ENCODE results near the gene RNF20.
"Not testable (repeated sequence)": the region's sequence is repeated elsewhere in the genome, so short reads cannot be mapped to it uniquely, and the experiment has no call there.

Gene RNF20

GRCh38 chr9:101590074-101590473 is 56.4 kb downstream of the RNF20 start:
- H4K91ac ChIP-seq (ENCODE audit: low read depth, low read length); H4K12ac ChIP-seq (ENCODE audit: low read depth, low read length); H2AFZ ChIP-seq (ENCODE audit: insufficient read depth, low read length, poor library complexity); H3K4ac ChIP-seq (ENCODE audit: low read depth, low read length); DNase-seq; H3K79me1 ChIP-seq (ENCODE audit: low read length); H3K27ac ChIP-seq (ENCODE audit: low read depth, low read length); H2BK120ac ChIP-seq (ENCODE audit: insufficient read depth, low read length, poor library complexity); H3K36me3 ChIP-seq (ENCODE audit: control insufficient read depth in 1 of 2, insufficient read depth in 2 of 2, low read length in 2 of 2); H3K27me3 ChIP-seq (ENCODE audit: insufficient read depth, low read length); H3K18ac ChIP-seq (ENCODE audit: low read length); H4K8ac ChIP-seq (ENCODE audit: low read depth, low read length); H3K4me3 ChIP-seq (ENCODE audit: low read depth, low read length); H2BK12ac ChIP-seq (ENCODE audit: low read length); H2BK5ac ChIP-seq (ENCODE audit: low read depth, low read length, poor library complexity); H3K9me3 ChIP-seq (ENCODE audit: insufficient read depth, low read depth, low read length); H2AK5ac ChIP-seq (ENCODE audit: low read length); H3K4me2 ChIP-seq (ENCODE audit: low read length); H3K4me1 ChIP-seq (ENCODE audit: control insufficient read depth in 1 of 2, insufficient read depth in 2 of 2, low read length in 2 of 2); H3K14ac ChIP-seq (ENCODE audit: low read length); H3K79me2 ChIP-seq (ENCODE audit: control insufficient read depth, insufficient read depth, low read length, poor library complexity); H3K23ac ChIP-seq (ENCODE audit: low read length); H3K9ac ChIP-seq (ENCODE audit: low read length): not testable (repeated sequence)
- WGBS (ENCODE audit: extremely low coverage, insufficient coverage, insufficient read length) = no CpG with 5 or more reads among the region's 6 CpGs

DNA sequence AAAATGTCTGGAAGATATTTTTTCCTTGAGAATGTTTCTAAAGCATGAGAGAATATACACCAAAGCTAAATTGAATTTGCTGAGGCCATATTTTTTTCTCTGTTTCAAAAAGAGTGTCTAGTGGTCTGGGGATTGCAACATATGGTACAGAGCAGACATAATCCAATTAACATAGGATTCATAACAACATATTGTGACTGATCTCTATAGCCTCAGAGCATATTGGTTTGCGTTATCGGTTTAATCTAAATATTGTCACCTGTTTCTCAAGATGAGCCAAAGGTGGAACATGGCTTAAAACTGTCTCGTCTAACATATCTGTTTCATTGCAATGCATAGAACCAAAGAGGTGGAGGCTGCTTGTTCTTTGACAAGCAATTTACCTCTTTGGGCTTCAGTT is 57.2 kb downstream of the RNF20 start:
- Histone ChIP-seq H3K4me2 (ENCODE audit: low read length) (no peak overlapping the region), H3K79me2 (ENCODE audit: control insufficient read depth, insufficient read depth, low read length, poor library complexity) (no peaks in the 10 kb centered on the region), H4K91ac (ENCODE audit: low read depth, low read length) (no peak overlapping the region), H3K27me3 (ENCODE audit: insufficient read depth, low read length) (no peaks in the 10 kb centered on the region), H3K4ac (ENCODE audit: low read depth, low read length) (no peak overlapping the region), H3K79me1 (ENCODE audit: low read length) (no peaks in the 10 kb centered on the region), H4K12ac (ENCODE audit: low read depth, low read length) (no peak overlapping the region), H3K9me3 (ENCODE audit: insufficient read depth, low read depth, low read length) (no peaks in the 10 kb centered on the region), H2BK5ac (ENCODE audit: low read depth, low read length, poor library complexity) (no peak overlapping the region), H2BK12ac (ENCODE audit: low read length) (no peak overlapping the region), H3K4me3 (ENCODE audit: low read depth, low read length) (no peak overlapping the region), H3K14ac (ENCODE audit: low read length) (no peak overlapping the region), H3K4me1 (ENCODE audit: control insufficient read depth in 1 of 2, insufficient read depth in 2 of 2, low read length in 2 of 2) (no peaks in the 10 kb centered on the region), H2AK5ac (ENCODE audit: low read length) (no peak overlapping the region), H3K18ac (ENCODE audit: low read length) (no peak overlapping the region), H3K23ac (ENCODE audit: low read length) (no peak overlapping the region), H2BK120ac (ENCODE audit: insufficient read depth, low read length, poor library complexity) (no peak overlapping the region), H3K36me3 (ENCODE audit: control insufficient read depth in 1 of 2, insufficient read depth in 2 of 2, low read length in 2 of 2) (no peaks in the 10 kb centered on the region), H2AFZ (ENCODE audit: insufficient read depth, low read length, poor library complexity) (no peak overlapping the region), H4K8ac (ENCODE audit: low read depth, low read length) (no peak overlapping the region), H3K27ac (ENCODE audit: low read depth, low read length) (no peak overlapping the region), H3K9ac (ENCODE audit: low read length) (no peak overlapping the region)
- DNase-seq = no peak
- no CpG with 5 or more reads among the region's 3 CpGs for WGBS (ENCODE audit: extremely low coverage, insufficient coverage, insufficient read length)

- no peak overlapping the region for H3K9ac ChIP-seq (ENCODE audit: low read length)
- no peak overlapping the region for H2BK12ac ChIP-seq (ENCODE audit: low read length)
- H3K23ac ChIP-seq (ENCODE audit: low read length) = no peak overlapping the region
- no peak overlapping the region for H2BK5ac ChIP-seq (ENCODE audit: low read depth, low read length, poor library complexity)
- no peaks in the 10 kb centered on the region for H3K9me3 ChIP-seq (ENCODE audit: insufficient read depth, low read depth, low read length)
- H3K4me3 ChIP-seq (ENCODE audit: low read depth, low read length) = no peak overlapping the region
- H3K14ac ChIP-seq (ENCODE audit: low read length) = no peak overlapping the region
- no peak for DNase-seq
- no peak overlapping the region for H3K4ac ChIP-seq (ENCODE audit: low read depth, low read length)
- no peaks in the 10 kb centered on the region for H3K4me1 ChIP-seq (ENCODE audit: control insufficient read depth in 1 of 2, insufficient read depth in 2 of 2, low read length in 2 of 2)
- no peaks in the 10 kb centered on the region for H3K79me2 ChIP-seq (ENCODE audit: control insufficient read depth, insufficient read depth, low read length, poor library complexity)
- H3K18ac ChIP-seq (ENCODE audit: low read length) = no peak overlapping the region
- H3K79me1 ChIP-seq (ENCODE audit: low read length) = no peaks in the 10 kb centered on the region
- no peak overlapping the region for H3K4me2 ChIP-seq (ENCODE audit: low read length)
- H2BK120ac ChIP-seq (ENCODE audit: insufficient read depth, low read length, poor library complexity) = no peak overlapping the region
- no peak overlapping the region for H4K91ac ChIP-seq (ENCODE audit: low read depth, low read length)
- no peak overlapping the region for H3K27ac ChIP-seq (ENCODE audit: low read depth, low read length)
- H4K12ac ChIP-seq (ENCODE audit: low read depth, low read length) = no peak overlapping the region
- no peak overlapping the region for H4K8ac ChIP-seq (ENCODE audit: low read depth, low read length)
- no peak overlapping the region for H2AK5ac ChIP-seq (ENCODE audit: low read length)
- no peak overlapping the region for H2AFZ ChIP-seq (ENCODE audit: insufficient read depth, low read length, poor library complexity)
- no peaks in the 10 kb centered on the region for H3K36me3 ChIP-seq (ENCODE audit: control insufficient read depth in 1 of 2, insufficient read depth in 2 of 2, low read length in 2 of 2)
- H3K27me3 ChIP-seq (ENCODE audit: insufficient read depth, low read length) = no peaks in the 10 kb centered on the region
Measured at GRCh38 chr9:101591787-101592446, 58.3 kb downstream of the RNF20 start.

DNA sequence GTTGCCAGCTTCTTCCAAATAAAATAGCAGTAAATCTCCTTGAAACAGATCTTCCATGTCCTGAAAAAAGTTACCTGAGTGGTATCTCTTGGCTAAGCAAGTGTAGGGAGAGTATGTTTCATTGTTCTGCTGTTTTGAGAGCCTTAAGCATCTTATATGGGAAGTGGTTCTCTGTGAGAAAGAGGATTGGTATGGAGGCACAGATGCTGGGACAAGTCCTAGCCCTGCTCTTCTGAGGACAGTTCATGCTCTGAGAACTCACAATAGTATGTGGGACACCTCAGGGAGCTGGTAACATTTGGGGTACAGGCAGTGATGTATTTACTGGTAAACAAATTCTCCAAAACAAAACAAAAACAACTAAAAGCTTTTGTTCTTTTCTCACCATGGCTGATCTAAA is 59.1 kb downstream of the RNF20 start:
- H3K4me3 ChIP-seq (ENCODE audit: low read depth, low read length) = no peak overlapping the region
- no peak overlapping the region for H3K23ac ChIP-seq (ENCODE audit: low read length)
- H4K12ac ChIP-seq (ENCODE audit: low read depth, low read length) = no peak overlapping the region

More for the DNA sequence above, 59.1 kb downstream of the RNF20 start:
- H2AFZ ChIP-seq (ENCODE audit: insufficient read depth, low read length, poor library complexity) = no peak overlapping the region
- no peak overlapping the region for H2BK120ac ChIP-seq (ENCODE audit: insufficient read depth, low read length, poor library complexity)
- no peak overlapping the region for H3K18ac ChIP-seq (ENCODE audit: low read length)
- H3K79me2 ChIP-seq (ENCODE audit: control insufficient read depth, insufficient read depth, low read length, poor library complexity) = no peaks in the 10 kb centered on the region
- H3K4ac ChIP-seq (ENCODE audit: low read depth, low read length) = no peak overlapping the region
- H3K27me3 ChIP-seq (ENCODE audit: insufficient read depth, low read length) = no peaks in the 10 kb centered on the region
- no peak overlapping the region for H3K27ac ChIP-seq (ENCODE audit: low read depth, low read length)
- no peak for DNase-seq
- no peak overlapping the region for H3K14ac ChIP-seq (ENCODE audit: low read length)
- no peak overlapping the region for H3K9ac ChIP-seq (ENCODE audit: low read length)
- no peak overlapping the region for H2AK5ac ChIP-seq (ENCODE audit: low read length)
- no peak overlapping the region for H4K91ac ChIP-seq (ENCODE audit: low read depth, low read length)
- no peak overlapping the region for H4K8ac ChIP-seq (ENCODE audit: low read depth, low read length)
- H3K4me2 ChIP-seq (ENCODE audit: low read length) = no peak overlapping the region
- no peaks in the 10 kb centered on the region for H3K36me3 ChIP-seq (ENCODE audit: control insufficient read depth in 1 of 2, insufficient read depth in 2 of 2, low read length in 2 of 2)
- H3K79me1 ChIP-seq (ENCODE audit: low read length) = no peaks in the 10 kb centered on the region
- H3K4me1 ChIP-seq (ENCODE audit: control insufficient read depth in 1 of 2, insufficient read depth in 2 of 2, low read length in 2 of 2) = no peaks in the 10 kb centered on the region
- H2BK5ac ChIP-seq (ENCODE audit: low read depth, low read length, poor library complexity) = no peak overlapping the region
- no peaks in the 10 kb centered on the region for H3K9me3 ChIP-seq (ENCODE audit: insufficient read depth, low read depth, low read length)
- H2BK12ac ChIP-seq (ENCODE audit: low read length) = no peak overlapping the region

All from trophoblast cell (in vitro differentiated cells and primary cell).